K562 (cell line): ENCODE results near the gene SLC26A1. TPM values are rescaled to one million over a fixed set of nuclear protein-coding genes. Genes with fewer than 3 reads are reported as not detected.
A peak's percentile ranks its signal among the peaks of the same experiment; 100 is the strongest.

Experiments
- AFF4 ChIP-seq: sonication (generic); formaldehyde crosslinking; IDR thresholded peaks from 2 replicates; pipeline ENCODE4 v1.8.0; 2023; ENCODE audit warnings: mild to moderate bottlenecking, missing genetic modification reagents
- ASH1L ChIP-seq: fragments of 450-650 bp; IDR thresholded peaks from 2 replicates; pipeline ENCODE4 v1.6.1; 2018; ENCODE audit warnings: borderline replicate concordance, mild to moderate bottlenecking, low read depth; ENCODE audit not compliant: partially characterized antibody
- BCLAF1 ChIP-seq, 2 experiments: fragments of 450-650 bp in 1 of 2; IDR thresholded peaks; 2 replicates each; pipeline ENCODE4 v1.6.1; 2011 to 2017; ENCODE audit warnings: low read depth in 2 of 2, antibody characterized with exemption in 1 of 2, borderline replicate concordance in 1 of 2, low read length in 1 of 2, mild to moderate bottlenecking in 1 of 2, mixed read lengths in 1 of 2; ENCODE audit not compliant: control insufficient read depth in 1 of 2
- CHD2 ChIP-seq: IDR thresholded peaks from 2 replicates; pipeline ENCODE4 v1.6.1; 2011; ENCODE audit warnings: low read depth, low read length
- DIDO1 ChIP-seq: fragments of 450-650 bp; IDR thresholded peaks from 2 replicates; pipeline ENCODE4 v1.6.1; 2016; ENCODE audit warnings: low read depth, missing biosample characterization, missing genetic modification characterization
- FIP1L1 ChIP-seq: fragments of 200-400 bp; formaldehyde crosslinking; IDR thresholded peaks from 2 replicates; pipeline ENCODE4 v1.6.1; 2018; ENCODE audit warnings: mild to moderate bottlenecking, low read depth, low read length; ENCODE audit not compliant: poor library complexity, severe bottlenecking
- ID3 ChIP-seq, 2 experiments: fragments of 250-450 bp in 1 of 2; fragments of 450-650 bp in 1 of 2; sonication (Bioruptor Pico) in 1 of 2; IDR thresholded peaks; 2 replicates each; pipeline versions ENCODE4 v1.6.1 to v1.8.0; 2016 to 2021; ENCODE audit warnings: mild to moderate bottlenecking in 2 of 2, moderate library complexity in 2 of 2, missing compliant biosample characterization in 1 of 2, missing genetic modification characterization in 1 of 2
- KAT8 ChIP-seq: fragments of 450-650 bp; IDR thresholded peaks from 2 replicates; pipeline ENCODE4 v1.6.1; 2016; ENCODE audit warnings: low read depth, mild to moderate bottlenecking
- RAD21 ChIP-seq, 2 experiments: fragments of 250-450 bp in 1 of 2; fragments of 450-650 bp in 1 of 2; sonication (Bioruptor Pico) in 1 of 2; formaldehyde crosslinking in 1 of 2; IDR thresholded peaks in 1 of 2; conservative IDR thresholded peaks in 1 of 2; 2 replicates each; pipeline versions ENCODE4 v1.4.0 to v1.8.0; 2020 to 2022; ENCODE audit warnings: mild to moderate bottlenecking in 2 of 2, moderate library complexity in 1 of 2
- SMAD3 ChIP-seq: fragments of 450-650 bp; formaldehyde crosslinking; conservative IDR thresholded peaks from 2 replicates; pipeline ENCODE4 v1.4.0; 2020; ENCODE audit warnings: mild to moderate bottlenecking
- SMARCB1 ChIP-seq: IDR thresholded peaks from 2 replicates; pipeline ENCODE4 v1.6.1; 2011; ENCODE audit warnings: improper control_type of control experiment, low read depth; ENCODE audit not compliant: insufficient read length
- ZBTB43 ChIP-seq: sonication (generic); formaldehyde crosslinking; IDR thresholded peaks from 2 replicates; pipeline ENCODE4 v1.8.0; 2023; ENCODE audit warnings: mild to moderate bottlenecking, missing genetic modification reagents
- ZNF274 ChIP-seq: IDR thresholded peaks from 2 replicates; pipeline ENCODE4 v1.6.1; 2011; ENCODE audit warnings: low read depth, mild to moderate bottlenecking, low read length, moderate library complexity, borderline replicate concordance
- ZNF639 ChIP-seq, 2 experiments: fragments of 200-800 bp in 1 of 2; sonication (Bioruptor generic) in 1 of 2; sonication (generic) in 1 of 2; formaldehyde crosslinking in 1 of 2; IDR thresholded peaks in 1 of 2; conservative IDR thresholded peaks in 1 of 2; 2 replicates each; pipeline versions ENCODE4 v1.5.0 to v1.6.1; 2016 to 2020; ENCODE audit warnings: missing compliant biosample characterization in 1 of 2, missing genetic modification characterization in 1 of 2, missing genetic modification reagents in 1 of 2
- polyA plus RNA-seq, 8 experiments: library from polyadenylated mRNA; depleted of rRNA in 4 of 8; stranded (reverse) in 5 of 8; unstranded in 3 of 8; fragments of >200 nt; fragmentation: Nextera tagmentation in 2 of 8; fragmentation: Illumina TruSeq in 1 of 8; extraction: Ambion mirVana in 2 of 8; extraction: Trizol in 1 of 8; gene quantifications; 2 replicates each; pipeline versions ENCODE4 v1.2.1 to v1.2.3, GENCODE V29; 2011 to 2014; ENCODE audit warnings: inconsistent platforms in 1 of 8, missing spikeins in 1 of 8
- total RNA-seq, 7 experiments: library from RNA; depleted of rRNA in 6 of 7; stranded (reverse); fragments of >200 nt in 6 of 7; fragmentation: Illumina TruSeq in 2 of 7; extraction: Trizol in 2 of 7; gene quantifications; 2 replicates each; pipeline versions ENCODE4 v1.2.1 to v1.2.3, GENCODE V29; 2011 to 2021; ENCODE audit warnings: low replicate concordance in 1 of 7

The SLC26A1 gene
- total and polyA plus RNA-seq, 9 of the 15 experiments (the other 6 are each of a cell fraction or from before 2014, with no cell fraction given): 0.11 to 4.2 (median 0.95) TPM

- TF ChIP-seq ZBTB43 (CRISPR knock-in tag): peak; percentile 92; the same call in 1 of the 2 replicates
- TF ChIP-seq ZNF274: no peak
- TF ChIP-seq RAD21 (CRISPR knock-in tag; conservative IDR thresholded peaks at IDR 0.05 in 1 of 2, IDR thresholded peaks at IDR 0.05 in 1 of 2): no peak
- no peak for TF ChIP-seq KAT8
- TF ChIP-seq FIP1L1: no peak
- TF ChIP-seq CHD2: no peak
- no peak for TF ChIP-seq SMAD3
- no peak for TF ChIP-seq ASH1L
- no peak for TF ChIP-seq DIDO1
- TF ChIP-seq SMARCB1: no peak
- TF ChIP-seq BCLAF1 (IDR thresholded peaks at IDR 0.05; ENCODE audit: borderline replicate concordance in 1 of 2, control insufficient read depth in 1 of 2, low read depth in 2 of 2, low read length in 1 of 2): no peak
- no peak for TF ChIP-seq ZNF639 (CRISPR knock-in tag; conservative IDR thresholded peaks at IDR 0.05 in 1 of 2, IDR thresholded peaks at IDR 0.05 in 1 of 2)
- TF ChIP-seq ID3 (CRISPR knock-in tag; IDR thresholded peaks at IDR 0.05): no peak
- TF ChIP-seq ID3 (tag; IDR thresholded peaks at IDR 0.05): no peak
- no peak for TF ChIP-seq AFF4 (CRISPR knock-in tag)
Observed at GRCh38 chr4:1042352-1043055, 49.3 kb upstream of the SLC26A1 start (continued).
